PC-3 (cell line): Measurements from ENCODE around the gene SCYGR4.

Experiments used
- CTCF ChIP-seq: fragments of 300-600 bp; sonication (generic); conservative IDR thresholded peaks from 2 replicates; pipeline ENCODE4 v1.5.1; 2017; ENCODE audit warnings: antibody characterized with exemption, low read depth, mild to moderate bottlenecking, low read length
- EZH2phosphoT487 ChIP-seq: fragments of 300-600 bp; sonication (generic); IDR thresholded peaks from 2 replicates; pipeline ENCODE4 v1.6.1; 2018; ENCODE audit warnings: mild to moderate bottlenecking, antibody characterized with exemption, low read length, borderline replicate concordance

- TF ChIP-seq CTCF = no peak
- TF ChIP-seq EZH2phosphoT487 = no peak
Observed at GRCh38 chr2:227607941-227608340, 9.4 kb upstream of the SCYGR4 start.
